Upper lobe of right lung (tissue), 1 donor: ENCODE measurements around the gene KIF18A. TPM values are rescaled to one million over a fixed set of nuclear protein-coding genes. Genes with fewer than 3 reads are reported as not detected.

Source experiments
- ATAC-seq: fragments of 200-7000 bp; cut with Tn5 transposase; one replicate; pipeline ENCODE4 v1.9.1; 2020; ENCODE audit warnings: mild to moderate bottlenecking, moderate library complexity
- DNase-seq: peaks from one replicate; pipeline ENCODE4 v3.0.0-alpha.2; 2020
- H3K27ac ChIP-seq: fragments of 200-600 bp; one replicate; pipeline ENCODE4 v1.8.0; 2022
- H3K27me3 ChIP-seq: fragments of 200-600 bp; one replicate; pipeline ENCODE4 v1.8.0; 2022; ENCODE audit warnings: mild to moderate bottlenecking
- H3K36me3 ChIP-seq: fragments of 200-600 bp; one replicate; pipeline ENCODE4 v1.8.0; 2022
- H3K4me1 ChIP-seq: fragments of 200-600 bp; one replicate; pipeline ENCODE4 v1.8.0; 2022
- H3K4me3 ChIP-seq: fragments of 200-600 bp; one replicate; pipeline ENCODE4 v1.8.0; 2022; ENCODE audit warnings: mild to moderate bottlenecking
- H3K9me3 ChIP-seq: fragments of 200-600 bp; one replicate; pipeline ENCODE4 v1.8.0; 2022
- intact Hi-C: fragments of 100-400 bp; cut with DNase I; formaldehyde crosslinking; loops from one replicate; pipeline ENCODE4 v1.11.0; 2022
- total RNA-seq: library from RNA; stranded (reverse); fragmentation: NEBNext Ultra II Directional; extraction: Animal tissue kit (Norgen Biotek cat#: 25700); gene quantifications from one replicate; pipeline ENCODE4 v1.2.1, GENCODE V29; 2021
- TF ChIP-seq, protein P1 (sequence below): fragments of 200-600 bp; IDR thresholded peaks from one replicate; pipeline ENCODE4 v1.8.0; 2022; ENCODE audit warnings: antibody characterized with exemption
- donor health status: DM: no; HTN: yes; CAD: no; lungs with severe emphysema.

KIF18A gene
- total RNA-seq, 1 donor from 2014 or later, result 1.6 TPM

- intact Hi-C loops, result no loop called here
- Histone ChIP-seq H3K27me3 (no peaks in the 10 kb centered on the region), H3K36me3 (no peaks in the 10 kb centered on the region), H3K9me3 (no peaks in the 10 kb centered on the region), H3K27ac (no peak overlapping the region), H3K4me1 (no peaks in the 10 kb centered on the region), H3K4me3 (no peak overlapping the region)
- TF ChIP-seq, protein P1, sequence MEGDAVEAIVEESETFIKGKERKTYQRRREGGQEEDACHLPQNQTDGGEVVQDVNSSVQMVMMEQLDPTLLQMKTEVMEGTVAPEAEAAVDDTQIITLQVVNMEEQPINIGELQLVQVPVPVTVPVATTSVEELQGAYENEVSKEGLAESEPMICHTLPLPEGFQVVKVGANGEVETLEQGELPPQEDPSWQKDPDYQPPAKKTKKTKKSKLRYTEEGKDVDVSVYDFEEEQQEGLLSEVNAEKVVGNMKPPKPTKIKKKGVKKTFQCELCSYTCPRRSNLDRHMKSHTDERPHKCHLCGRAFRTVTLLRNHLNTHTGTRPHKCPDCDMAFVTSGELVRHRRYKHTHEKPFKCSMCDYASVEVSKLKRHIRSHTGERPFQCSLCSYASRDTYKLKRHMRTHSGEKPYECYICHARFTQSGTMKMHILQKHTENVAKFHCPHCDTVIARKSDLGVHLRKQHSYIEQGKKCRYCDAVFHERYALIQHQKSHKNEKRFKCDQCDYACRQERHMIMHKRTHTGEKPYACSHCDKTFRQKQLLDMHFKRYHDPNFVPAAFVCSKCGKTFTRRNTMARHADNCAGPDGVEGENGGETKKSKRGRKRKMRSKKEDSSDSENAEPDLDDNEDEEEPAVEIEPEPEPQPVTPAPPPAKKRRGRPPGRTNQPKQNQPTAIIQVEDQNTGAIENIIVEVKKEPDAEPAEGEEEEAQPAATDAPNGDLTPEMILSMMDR, result no peak
- ATAC-seq (no peak), DNase-seq (no peak)
Observed at GRCh38 chr11:28049338-28050216, 58.4 kb downstream of the KIF18A start.

DNA sequence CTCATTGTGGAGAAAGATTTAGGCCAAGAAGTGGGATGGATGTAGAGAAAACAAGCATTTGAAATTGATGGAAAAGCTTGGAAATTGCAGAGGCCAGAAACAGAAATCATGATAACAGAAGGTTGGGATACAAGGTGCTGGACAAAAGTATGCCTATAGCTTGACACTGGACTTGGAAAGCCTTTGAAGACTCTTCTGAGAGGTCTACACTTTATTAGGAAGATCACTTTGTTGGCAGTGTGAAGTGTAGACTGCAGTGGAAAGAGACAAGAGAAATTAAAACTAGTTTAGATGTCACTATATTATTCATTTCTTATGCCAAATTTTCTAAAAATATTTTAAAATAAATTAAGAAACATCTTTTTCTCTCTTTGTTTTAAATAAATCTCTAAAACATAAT is 59.1 kb downstream of the KIF18A start:
- H3K9me3 ChIP-seq, result no peaks in the 10 kb centered on the region
- intact Hi-C loops, result no loop called here

DNA sequence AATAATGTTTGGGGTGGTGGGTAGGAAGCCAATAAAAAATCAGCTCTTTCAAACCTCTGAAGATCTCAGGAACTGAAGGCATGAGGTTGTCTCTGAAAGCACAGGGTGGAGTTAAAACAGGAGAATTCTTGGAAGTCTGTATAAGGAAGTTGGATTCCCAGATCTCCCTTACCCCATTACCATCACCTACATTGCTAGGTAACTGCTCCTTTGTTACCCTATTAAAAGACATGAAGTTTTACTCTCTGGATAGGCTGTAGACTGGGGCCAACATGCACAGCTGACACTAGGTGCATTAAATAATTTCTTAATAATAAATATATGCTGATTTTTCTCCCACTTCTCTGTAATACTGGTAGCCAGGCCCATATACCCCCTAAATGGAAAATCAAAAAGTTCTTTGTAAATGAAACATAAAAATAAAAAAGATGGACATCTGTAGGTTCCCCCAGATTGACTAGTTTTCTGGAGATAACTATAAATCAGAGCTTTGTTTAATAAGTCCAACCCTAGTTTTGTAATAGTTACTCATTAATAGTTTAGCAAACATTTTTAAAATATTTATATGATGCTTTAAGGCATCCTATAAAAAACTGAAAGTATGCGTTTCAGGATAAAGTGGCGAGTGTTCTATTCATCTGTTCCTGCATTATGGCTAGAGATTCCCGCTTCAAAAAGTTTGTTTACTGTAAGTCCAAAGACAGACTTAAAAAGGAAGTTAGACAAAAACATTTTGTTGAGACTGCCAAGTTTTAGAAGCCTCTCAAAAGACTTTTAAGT is 63.8 kb downstream of the KIF18A start:
- DNase-seq, result no peak
- no peaks in the 10 kb centered on the region for H3K4me1 ChIP-seq
- no peaks in the 10 kb centered on the region for H3K9me3 ChIP-seq
- no peaks in the 10 kb centered on the region for H3K36me3 ChIP-seq
- H3K4me3 ChIP-seq, result no peak overlapping the region
- TF ChIP-seq, protein P1, result no peak
- ATAC-seq, result no peak
- intact Hi-C loops, result no loop called here
- no peaks in the 10 kb centered on the region for H3K27me3 ChIP-seq
- H3K27ac ChIP-seq, result no peak overlapping the region

More for the DNA sequence above, 59.1 kb downstream of the KIF18A start:
- TF ChIP-seq, protein P1, result no peak
- Histone ChIP-seq H3K27ac (no peak overlapping the region), H3K4me1 (no peaks in the 10 kb centered on the region), H3K36me3 (no peaks in the 10 kb centered on the region), H3K4me3 (no peak overlapping the region), H3K27me3 (no peaks in the 10 kb centered on the region)
- no peak for ATAC-seq
- DNase-seq, result no peak

DNA sequence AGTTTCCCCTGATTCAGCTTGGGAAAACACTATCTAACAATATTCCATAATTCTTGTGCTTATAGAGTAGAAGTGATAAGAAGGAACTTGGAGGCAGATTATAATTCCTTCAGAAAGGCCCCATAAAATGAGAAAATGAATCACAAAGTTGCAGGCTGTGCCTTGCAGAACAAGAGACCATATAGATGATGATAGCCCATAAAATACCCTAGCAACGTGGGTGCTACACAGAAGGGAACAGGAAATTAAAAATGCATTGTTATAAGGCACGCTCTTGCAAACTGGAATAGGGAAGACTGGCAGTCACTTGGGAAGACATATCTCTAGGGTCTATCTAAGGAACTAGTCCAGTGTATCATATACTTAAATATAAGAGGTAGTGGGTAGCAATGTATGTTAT is 67.6 kb downstream of the KIF18A start:
- Histone ChIP-seq H3K27me3 (no peaks in the 10 kb centered on the region), H3K4me3 (no peak overlapping the region), H3K9me3 (no peaks in the 10 kb centered on the region), H3K27ac (no peak overlapping the region), H3K36me3 (no peaks in the 10 kb centered on the region), H3K4me1 (no peaks in the 10 kb centered on the region)
- ATAC-seq, result no peak
- intact Hi-C loops, result no loop called here
- DNase-seq, result no peak
- TF ChIP-seq, protein P1, result no peak

DNA sequence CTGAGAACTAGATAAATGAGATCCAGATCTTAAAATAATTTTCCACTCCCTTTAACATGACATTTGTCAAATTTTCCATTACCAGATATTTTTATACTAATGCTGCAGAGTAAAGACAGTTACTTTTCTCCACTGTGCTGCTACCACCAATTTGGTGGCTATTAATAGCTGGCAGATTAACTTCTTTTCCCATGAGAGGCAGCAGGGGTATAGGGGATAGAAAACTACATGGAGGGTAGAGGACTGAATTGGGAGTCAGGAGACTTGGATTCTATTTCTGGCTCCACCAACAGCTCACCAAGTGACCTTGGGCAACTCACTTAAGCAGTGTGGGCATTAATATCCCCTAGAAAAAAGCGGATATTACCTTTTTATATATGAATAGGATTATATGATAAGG is 69.2 kb downstream of the KIF18A start:
- Histone ChIP-seq H3K27ac (no peak overlapping the region), H3K27me3 (no peaks in the 10 kb centered on the region), H3K4me3 (no peak overlapping the region), H3K4me1 (no peaks in the 10 kb centered on the region), H3K36me3 (no peaks in the 10 kb centered on the region), H3K9me3 (no peaks in the 10 kb centered on the region)
- DNase-seq (no peak), ATAC-seq (no peak)
- TF ChIP-seq, protein P1, result no peak
- intact Hi-C loops, result no loop called here
